Umbilical cord (tissue), 2 donors: ENCODE data around the gene GRIA2. TPM values are rescaled to one million over a fixed set of nuclear protein-coding genes. Genes with fewer than 3 reads are reported as not detected.
"Not testable (repeated sequence)": the region's sequence is repeated elsewhere in the genome, so short reads cannot be mapped to it uniquely, and the experiment has no call there.

Experiments used
- DNase-seq: peaks from one replicate; pipeline ENCODE4 v3.0.0-alpha.2; 2015; ENCODE audit warnings: low spot score
- total RNA-seq: library from RNA; depleted of rRNA; stranded (reverse); fragments of >200 nt; gene quantifications from one replicate; pipeline ENCODE4 v1.2.3, GENCODE V29; 2014; ENCODE audit warnings: low replicate concordance; ENCODE audit not compliant: insufficient read depth

GRIA2 gene
- total RNA-seq, 1 donor from 2014 or later = 4.1 TPM

GRCh38 chr4:157258165-157258564, 37.6 kb downstream of the GRIA2 start:
- DNase-seq = not testable (repeated sequence)

GRCh38 chr4:157265281-157265680, 44.8 kb downstream of the GRIA2 start:
- peak; percentile 39 for DNase-seq

GRCh38 chr4:157270108-157270507, 49.6 kb downstream of the GRIA2 start:
- no peak for DNase-seq

- DNase-seq = no peak
Measured at GRCh38 chr4:157270552-157270951, 50.0 kb downstream of the GRIA2 start.

GRCh38 chr4:157271166-157271869, 50.8 kb downstream of the GRIA2 start:
- DNase-seq = no peak

GRCh38 chr4:157280673-157281072, 60.1 kb downstream of the GRIA2 start:
- no peak for DNase-seq

GRCh38 chr4:157282019-157282418, 61.5 kb downstream of the GRIA2 start:
- no peak for DNase-seq

- no peak for DNase-seq
Measured at GRCh38 chr4:157287445-157287844, 66.9 kb downstream of the GRIA2 start.

- no peak for DNase-seq
Measured at GRCh38 chr4:157290622-157291021, 70.1 kb downstream of the GRIA2 start.

GRCh38 chr4:157291071-157291470, 70.5 kb downstream of the GRIA2 start:
- no peak for DNase-seq

- no peak for DNase-seq
Measured at GRCh38 chr4:157293673-157294072, 73.1 kb downstream of the GRIA2 start.

- DNase-seq = no peak
Measured at GRCh38 chr4:157294575-157294974, 74.0 kb downstream of the GRIA2 start.

- no peak for DNase-seq
Measured at GRCh38 chr4:157300701-157301100, 80.2 kb downstream of the GRIA2 start.

GRCh38 chr4:157303471-157303960, 83.0 kb downstream of the GRIA2 start:
- DNase-seq = no peak

GRCh38 chr4:157304769-157305168, 84.2 kb downstream of the GRIA2 start:
- DNase-seq = no peak

- DNase-seq = no peak
Measured at GRCh38 chr4:157312702-157313101, 92.2 kb downstream of the GRIA2 start.

- no peak for DNase-seq
Measured at GRCh38 chr4:157314906-157315305, 94.4 kb downstream of the GRIA2 start.

GRCh38 chr4:157315968-157316367, 95.4 kb downstream of the GRIA2 start:
- DNase-seq = no peak

GRCh38 chr4:157320092-157320491, 99.6 kb downstream of the GRIA2 start:
- DNase-seq = no peak

- no peak for DNase-seq
Measured at GRCh38 chr4:157327666-157328065, 107.1 kb downstream of the GRIA2 start.

GRCh38 chr4:157357887-157358286, 137.4 kb downstream of the GRIA2 start:
- DNase-seq = no peak

GRCh38 chr4:157358439-157358838, 137.9 kb downstream of the GRIA2 start:
- DNase-seq = no peak

GRCh38 chr4:157358851-157359250, 138.3 kb downstream of the GRIA2 start:
- DNase-seq = no peak

GRCh38 chr4:157363360-157363759, 142.8 kb downstream of the GRIA2 start:
- DNase-seq = no peak
